ENCODE data around the gene GPC1. TPM values are rescaled to one million over a fixed set of nuclear protein-coding genes. Genes with fewer than 3 reads are reported as not detected.

GPC1 gene
- total and polyA plus RNA-seq, 10 donors: 4.1 to 25.0 (median 15.1) TPM

DNA sequence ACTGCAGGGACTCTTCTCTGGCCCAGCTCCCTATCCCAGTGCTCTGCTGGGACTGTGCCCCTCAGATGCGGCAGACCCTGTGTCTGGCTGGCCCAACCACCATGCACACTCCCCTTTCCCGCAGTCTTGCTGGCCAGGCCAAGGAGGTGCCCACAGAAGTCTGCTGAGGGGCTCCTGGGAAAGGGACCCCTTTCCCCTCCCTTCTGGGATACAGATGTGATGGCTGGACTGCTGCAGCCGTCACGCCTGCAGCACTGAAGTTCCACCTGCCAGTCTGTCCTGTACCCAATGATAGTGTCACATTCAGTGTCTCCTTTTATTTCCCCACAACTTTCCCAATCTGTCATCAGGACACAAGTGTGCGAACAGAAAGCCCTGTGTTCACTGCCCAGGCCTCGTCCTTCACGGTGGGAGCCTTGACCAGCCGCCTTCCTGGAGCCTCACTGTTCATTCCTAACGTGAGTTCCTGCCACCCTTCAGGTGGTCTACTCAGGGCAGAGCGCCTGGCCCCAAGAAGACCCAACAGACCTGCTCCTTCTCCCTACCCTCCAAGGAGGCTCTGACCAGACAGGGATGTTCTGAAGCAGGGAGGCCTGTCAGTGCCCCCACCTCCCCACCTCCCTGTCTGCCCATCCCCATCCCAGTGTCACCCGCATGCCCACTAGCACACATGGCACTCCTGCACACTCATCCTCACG lies 75.2 kb downstream of the GPC1 start:
- TF ChIP-seq CTCF (IDR thresholded peaks at IDR 0.05 in 8 of 11, conservative IDR thresholded peaks at IDR 0.05 in 3 of 11) (no peak), POLR2A (IDR thresholded peaks at IDR 0.05) (no peak), POLR2AphosphoS5 (IDR thresholded peaks at IDR 0.05) (no peak)
- no peaks in the 10 kb centered on the region for H3K9me3 ChIP-seq
- no peak overlapping the region for H3K27ac ChIP-seq
- DNase-seq: peak; percentile 54
- H3K4me1 ChIP-seq: peaks cover 9 to 16% (median 10%) of the 10 kb centered on the region in 6 donors
- intact Hi-C loops (cut with DNase I; ENCODE audit: low total_unique reads): loop anchor here (10.0 kb wide), 1 partner anchor 324 kb away; no protein-coding TSS in a partner anchor
- WGBS, 5 donors: 87 to 96% (median 92%) methylated on average over 12 of the region's 12 CpGs
- peaks cover 0 to 47% (median 13%) of the 10 kb centered on the region in 6 donors for H3K36me3 ChIP-seq
- no peaks in the 10 kb centered on the region for H3K27me3 ChIP-seq (replicated peaks in 1 of 7)
- H3K4me3 ChIP-seq: no peak overlapping the region

DNA sequence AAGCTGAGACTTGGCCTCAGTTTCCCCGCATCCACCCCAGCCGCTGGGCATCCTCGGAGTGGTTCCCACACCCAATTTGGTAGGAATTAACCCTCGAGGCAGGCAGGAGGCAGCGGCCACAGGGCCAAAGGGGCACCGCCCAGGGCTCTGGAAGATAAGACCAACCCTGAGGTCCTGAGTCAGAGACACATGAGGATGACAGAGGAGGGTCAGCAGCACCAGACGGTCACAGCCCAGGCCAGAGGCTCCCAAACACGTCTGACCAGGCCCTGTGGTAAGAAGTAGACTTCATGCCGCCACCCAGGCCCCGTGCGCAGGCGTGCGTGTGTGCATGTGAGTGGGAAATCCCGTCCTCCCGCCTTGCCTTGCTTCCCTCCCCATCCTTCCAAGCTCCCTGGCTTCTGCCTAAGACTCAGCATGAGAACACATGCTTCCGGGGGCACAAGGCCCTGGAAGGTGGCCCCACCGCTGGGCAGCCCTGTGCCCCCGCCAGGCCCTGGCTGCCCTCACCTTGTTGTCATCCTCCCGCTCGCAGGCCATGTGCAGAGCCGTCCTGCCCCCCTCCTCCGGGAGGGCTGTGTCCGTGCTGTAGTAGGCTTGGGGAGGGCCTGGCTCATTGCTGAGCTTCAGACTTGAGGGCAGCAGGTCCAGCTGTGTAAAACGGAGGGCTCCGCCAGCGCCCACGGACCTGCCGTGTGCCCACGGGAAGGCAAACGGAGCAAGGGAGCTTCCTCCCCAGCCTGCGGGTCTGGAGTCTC lies 76.1 kb downstream of the GPC1 start:
- Histone ChIP-seq H3K27me3 (replicated peaks in 1 of 7) (no peaks in the 10 kb centered on the region), H3K36me3 (peaks cover 0 to 41% (median 13%) of the 10 kb centered on the region in 6 donors), H3K9me3 (no peaks in the 10 kb centered on the region), H3K4me3 (no peak overlapping the region), H3K27ac (no peak overlapping the region), H3K4me1 (peaks cover 9 to 16% (median 10%) of the 10 kb centered on the region in 6 donors)
- intact Hi-C loops (cut with DNase I; ENCODE audit: low total_unique reads): loop anchor here (10.0 kb wide), 1 partner anchor 323 kb away; no protein-coding TSS in a partner anchor
- TF ChIP-seq POLR2A (IDR thresholded peaks at IDR 0.05) (no peak), POLR2AphosphoS5 (IDR thresholded peaks at IDR 0.05) (no peak), CTCF (IDR thresholded peaks at IDR 0.05 in 8 of 11, conservative IDR thresholded peaks at IDR 0.05 in 3 of 11) (no peak)
- WGBS, 5 donors: 93 to 98% (median 94%) methylated on average over 10 to 31 of the region's 31 CpGs
- no peak for DNase-seq

DNA sequence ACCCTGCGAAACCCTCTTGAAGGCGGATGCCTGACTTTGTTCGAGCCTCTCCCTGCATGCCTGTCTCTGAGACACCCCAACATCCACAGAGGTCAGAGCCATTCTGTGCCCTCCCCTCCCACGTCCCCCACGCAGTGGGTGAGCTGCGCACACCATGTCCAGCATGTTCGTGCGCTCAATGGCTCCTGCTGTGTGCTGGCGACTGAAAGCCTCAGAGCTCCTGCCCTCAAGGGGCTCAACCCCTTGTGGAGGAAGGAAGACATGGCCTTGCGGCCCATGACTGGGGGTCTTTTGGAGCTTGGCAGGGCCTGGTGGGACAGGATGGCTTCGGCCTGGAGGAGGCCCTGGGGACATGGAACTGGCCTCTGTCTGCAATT lies 76.6 kb downstream of the GPC1 start:
- Histone ChIP-seq H3K4me1 (peaks cover 9 to 16% (median 10%) of the 10 kb centered on the region in 6 donors), H3K4me3 (no peak overlapping the region), H3K36me3 (peaks cover 0 to 41% (median 13%) of the 10 kb centered on the region in 6 donors), H3K9me3 (no peaks in the 10 kb centered on the region), H3K27ac (no peak overlapping the region), H3K27me3 (replicated peaks in 1 of 7) (no peaks in the 10 kb centered on the region)
- WGBS, 5 donors: 87 to 97% (median 96%) methylated on average over 3 to 11 of the region's 11 CpGs
- TF ChIP-seq POLR2A (IDR thresholded peaks at IDR 0.05) (no peak), CTCF (IDR thresholded peaks at IDR 0.05 in 8 of 11, conservative IDR thresholded peaks at IDR 0.05 in 3 of 11) (no peak), POLR2AphosphoS5 (IDR thresholded peaks at IDR 0.05) (no peak)
- no peak for DNase-seq
- intact Hi-C loops (cut with DNase I; ENCODE audit: low total_unique reads): loop anchor here (10.0 kb wide), 1 partner anchor 323 kb away; no protein-coding TSS in a partner anchor
